Measurements from ENCODE around the gene NEUROG3. TPM values are rescaled to one million over a fixed set of nuclear protein-coding genes. Genes with fewer than 3 reads are reported as not detected.
"Not testable (repeated sequence)": the region's sequence is repeated elsewhere in the genome, so short reads cannot be mapped to it uniquely, and the experiment has no call there.

The NEUROG3 gene
- total and polyA plus RNA-seq, 8 donors = not detected

DNA sequence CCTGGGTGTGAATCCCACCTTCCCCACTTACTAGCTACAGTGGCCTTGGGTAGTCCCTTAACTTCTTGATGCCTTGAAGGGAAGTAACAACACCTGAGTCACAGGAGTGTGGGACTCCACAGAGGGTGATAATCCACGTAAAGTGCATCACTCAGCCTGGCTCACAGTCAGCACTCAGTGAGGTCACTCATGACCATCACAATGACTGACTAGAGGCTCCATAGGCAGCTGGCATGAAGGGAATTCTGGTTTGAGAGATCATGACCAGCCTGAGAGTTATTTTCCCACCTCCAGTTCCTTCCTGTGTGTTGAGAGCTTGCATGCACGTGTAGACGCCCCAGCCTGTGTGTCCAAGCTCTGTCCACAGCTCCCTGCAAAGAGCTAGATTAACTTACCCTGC lies 34.8 kb downstream of the NEUROG3 start:
- Histone ChIP-seq H3K4me1 (no peaks in the 10 kb centered on the region), H3K4me3 (no peak overlapping the region), H3K27ac (no peak overlapping the region), H3K9me3 (peaks cover 0 to 33% (median 8%) of the 10 kb centered on the region in 4 donors), H3K36me3 (no peaks in the 10 kb centered on the region), H3K27me3 (no peaks in the 10 kb centered on the region)
- DNase-seq = no peak
- no peak for TF ChIP-seq POLR2AphosphoS5 (IDR thresholded peaks at IDR 0.05)
- no peak for TF ChIP-seq EP300 (IDR thresholded peaks at IDR 0.05)
- TF ChIP-seq POLR2A (IDR thresholded peaks at IDR 0.05) = no peak
- TF ChIP-seq CTCF (IDR thresholded peaks at IDR 0.05) = no peak
- intact Hi-C loops (cut with DNase I; ENCODE audit: low total_unique reads) = no loop called here
- WGBS, 5 donors = 74 to 81% (median 76%) methylated on average over 3 of the region's 3 CpGs

DNA sequence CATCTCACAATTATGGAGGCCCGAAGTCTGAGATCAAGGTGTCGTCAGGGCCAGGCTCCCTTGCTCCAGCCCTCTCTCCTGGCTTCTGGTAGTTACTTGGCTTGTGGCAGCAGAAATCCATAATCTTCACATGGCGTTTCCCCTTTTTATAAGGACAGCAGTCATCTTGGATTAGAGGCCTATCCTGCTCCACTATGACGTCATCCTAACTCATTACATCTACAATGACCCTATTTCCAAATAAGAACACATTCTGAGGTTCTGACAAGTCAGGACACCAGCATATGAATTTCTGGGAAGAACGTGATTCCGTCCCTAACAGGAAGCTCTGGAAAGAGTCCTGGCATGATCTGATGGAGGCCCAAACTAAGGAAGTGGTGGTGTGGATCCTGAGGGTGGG lies 35.8 kb downstream of the NEUROG3 start:
- intact Hi-C loops (cut with DNase I; ENCODE audit: low total_unique reads) = no loop called here
- peaks cover 0 to 35% (median 10%) of the 10 kb centered on the region in 4 donors for H3K9me3 ChIP-seq
- no peaks in the 10 kb centered on the region for H3K4me1 ChIP-seq
- H3K36me3 ChIP-seq = no peaks in the 10 kb centered on the region
- H3K27me3 ChIP-seq = no peaks in the 10 kb centered on the region
- no peak overlapping the region for H3K27ac ChIP-seq
- no peak for DNase-seq
- no peak overlapping the region for H3K4me3 ChIP-seq
- 89 to 97% (median 93%) methylated on average over 6 of the region's 6 CpGs for WGBS, 5 donors
- TF ChIP-seq POLR2A (IDR thresholded peaks at IDR 0.05) (no peak), POLR2AphosphoS5 (IDR thresholded peaks at IDR 0.05) (no peak), CTCF (IDR thresholded peaks at IDR 0.05) (no peak), EP300 (IDR thresholded peaks at IDR 0.05) (no peak)

DNA sequence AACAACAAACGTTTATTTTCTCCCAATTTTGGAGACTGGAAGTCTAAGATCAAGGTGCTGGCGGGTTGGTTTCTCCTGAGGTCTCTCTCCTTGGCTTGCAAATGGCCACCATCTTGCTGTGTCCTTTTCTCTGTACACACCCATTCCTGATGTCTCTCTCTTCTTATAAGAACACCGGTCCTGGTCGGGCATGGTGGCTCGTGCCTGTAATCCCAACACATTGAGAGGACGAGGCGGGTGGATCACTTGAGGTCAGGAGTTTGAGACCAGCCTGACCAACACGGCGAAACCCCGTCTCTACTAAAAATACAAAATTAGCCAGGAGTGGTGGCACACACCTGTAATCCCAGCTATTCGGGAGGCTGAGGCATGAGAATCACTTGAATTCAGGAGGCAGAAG lies 36.7 kb downstream of the NEUROG3 start:
- H3K4me1 ChIP-seq; intact Hi-C loops (cut with DNase I; ENCODE audit: low total_unique reads); DNase-seq; H3K4me3 ChIP-seq; H3K27ac ChIP-seq; H3K36me3 ChIP-seq; H3K27me3 ChIP-seq: not testable (repeated sequence)
- peaks cover 0 to 31% (median 9%) of the 10 kb centered on the region in 4 donors for H3K9me3 ChIP-seq
- WGBS, 5 donors = 93 to 96% (median 94%) methylated on average over 11 of the region's 11 CpGs

DNA sequence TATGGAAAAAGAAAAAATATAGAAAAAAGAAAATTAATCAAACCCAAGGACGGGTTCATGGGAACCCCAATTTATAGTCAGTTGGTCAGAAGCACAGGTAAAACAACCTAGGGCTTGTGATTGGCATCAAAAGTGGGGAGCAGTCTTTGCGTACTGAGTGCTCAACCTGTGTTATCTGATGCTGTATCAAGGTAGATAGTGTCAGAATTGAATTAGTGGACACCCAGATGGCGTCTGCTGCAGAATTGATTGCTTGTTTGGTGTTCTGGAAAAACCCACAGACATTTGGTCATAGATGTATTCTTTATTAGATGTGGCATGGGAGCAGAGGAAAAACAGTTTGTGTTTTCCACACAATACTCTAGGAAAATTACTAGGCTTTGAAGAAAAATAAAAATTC lies 39.6 kb downstream of the NEUROG3 start:
- Histone ChIP-seq H3K9me3 (peaks cover 0 to 15% (median 7%) of the 10 kb centered on the region in 4 donors), H3K27ac (no peak overlapping the region), H3K4me3 (no peak overlapping the region), H3K4me1 (no peaks in the 10 kb centered on the region), H3K36me3 (no peaks in the 10 kb centered on the region), H3K27me3 (no peaks in the 10 kb centered on the region)
- TF ChIP-seq CTCF (IDR thresholded peaks at IDR 0.05) = no peak
- TF ChIP-seq POLR2AphosphoS5 (IDR thresholded peaks at IDR 0.05) = no peak
- no peak for TF ChIP-seq POLR2A (IDR thresholded peaks at IDR 0.05)
- TF ChIP-seq EP300 (IDR thresholded peaks at IDR 0.05) = no peak
- no peak for DNase-seq
- WGBS, 5 donors = 73 to 84% (median 77%) methylated on average over 3 of the region's 3 CpGs
- intact Hi-C loops (cut with DNase I; ENCODE audit: low total_unique reads) = no loop called here

GRCh38 chr10:69527961-69528360 lies 45.3 kb downstream of the NEUROG3 start:
- TF ChIP-seq POLR2A (IDR thresholded peaks at IDR 0.05) (no peak), EP300 (IDR thresholded peaks at IDR 0.05) (no peak), POLR2AphosphoS5 (IDR thresholded peaks at IDR 0.05) (no peak), CTCF (IDR thresholded peaks at IDR 0.05) (no peak)

More at GRCh38 chr10:69527961-69528360, 45.3 kb downstream of the NEUROG3 start:
- Histone ChIP-seq H3K27me3 (no peaks in the 10 kb centered on the region), H3K4me1 (no peaks in the 10 kb centered on the region), H3K4me3 (no peak overlapping the region), H3K9me3 (no peaks in the 10 kb centered on the region), H3K36me3 (no peaks in the 10 kb centered on the region), H3K27ac (no peak overlapping the region)
- intact Hi-C loops (cut with DNase I; ENCODE audit: low total_unique reads) = no loop called here
- no peak for DNase-seq
- WGBS, 5 donors = 92 to 99% (median 98%) methylated on average over 5 to 11 of the region's 11 CpGs

Other genes starting within 250 kb of the NEUROG3 start
- 100 to 1,000 TPM in 1 of 5 donors, 10 to 100 TPM in 3, 1 to 10 TPM in 1; 5.7 to 133 (median 14.3) TPM for gene TACR2, start 156.5 kb downstream of the NEUROG3 start, total RNA-seq
- 10 to 100 TPM in 1 of 3 donors, under 1 TPM in 1, not detected in 1; 0.56 to 67.8 TPM for gene TACR2, start 156.5 kb downstream of the NEUROG3 start, polyA plus RNA-seq
- 100 to 1,000 TPM in 1 of 5 donors, 10 to 100 TPM in 4; 23.5 to 153 (median 97.4) TPM for gene TSPAN15, start 122.0 kb downstream of the NEUROG3 start, total RNA-seq
- gene TSPAN15, start 122.0 kb downstream of the NEUROG3 start, polyA plus RNA-seq = 10 to 100 TPM; 35.4 to 67.8 (median 55.8) TPM
- under 1 TPM in 2 of 5 donors, not detected in 3; 0.55 to 0.58 TPM for gene FAM241B, start 56.8 kb upstream of the NEUROG3 start, total RNA-seq
- gene FAM241B, start 56.8 kb upstream of the NEUROG3 start, polyA plus RNA-seq = 1 to 10 TPM; 4.0 to 7.4 (median 4.6) TPM
- gene COL13A1, start 228.5 kb upstream of the NEUROG3 start, total RNA-seq = 1 to 10 TPM in 4 of 5 donors, under 1 TPM in 1; 0.58 to 9.9 (median 7.1) TPM
- gene COL13A1, start 228.5 kb upstream of the NEUROG3 start, polyA plus RNA-seq = 1 to 10 TPM; 1.2 to 7.2 (median 1.4) TPM

Measured in stomach (tissue), 9 donors.